ENCODE measurements around the gene MIPEP. TPM values are rescaled to one million over a fixed set of nuclear protein-coding genes. Genes with fewer than 3 reads are reported as not detected.

MIPEP gene
- total RNA-seq, 1 donor from 2014 or later: 13.0 TPM

DNA sequence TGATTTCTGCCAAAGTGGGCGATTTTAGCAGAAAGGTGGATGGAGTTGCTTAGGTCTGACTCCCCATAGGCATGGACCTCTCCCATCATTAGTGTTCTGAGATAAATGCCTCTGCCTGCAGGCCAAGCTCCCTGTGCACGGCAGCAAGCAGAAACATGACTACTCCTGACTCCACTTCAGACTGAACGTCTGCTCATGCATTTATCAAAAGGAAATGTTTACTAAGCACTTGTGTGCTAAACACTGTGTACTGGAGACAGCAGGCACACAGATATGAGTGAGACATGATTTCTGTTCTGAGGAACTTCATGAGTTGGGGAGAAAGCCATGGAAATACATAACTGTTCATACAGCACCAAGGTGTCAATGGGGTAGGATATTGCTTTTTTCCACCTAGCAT is 149.6 kb downstream of the MIPEP start:
- H2AFZ ChIP-seq (ENCODE audit: low read depth, low read length): no peak overlapping the region
- no peak overlapping the region for H3K9ac ChIP-seq (ENCODE audit: low read length)
- H3K27ac ChIP-seq (ENCODE audit: low read depth, low read length): no peak overlapping the region
- FAIRE-seq (no peak), DNase-seq (ENCODE audit: low read depth) (no peak)
- H3K9me3 ChIP-seq (ENCODE audit: insufficient read depth, low read depth, low read length): no peaks in the 10 kb centered on the region
- no peaks in the 10 kb centered on the region for H3K9me3 Mint-ChIP-seq (ENCODE audit: unreplicated experiment)
- H3K36me3 Mint-ChIP-seq (ENCODE audit: low read depth, unreplicated experiment): no peaks in the 10 kb centered on the region
- H3K27ac Mint-ChIP-seq (ENCODE audit: unreplicated experiment): no peak overlapping the region
- peaks cover 18% of the 10 kb centered on the region for H3K4me1 Mint-ChIP-seq (ENCODE audit: low read depth, unreplicated experiment)
- H3K36me3 ChIP-seq (ENCODE audit: insufficient read depth, low read length): no peaks in the 10 kb centered on the region
- H4K20me1 ChIP-seq (ENCODE audit: insufficient read depth, low read length): no peaks in the 10 kb centered on the region
- TF ChIP-seq CTCF (IDR thresholded peaks at IDR 0.05; ENCODE audit: insufficient read depth, low read depth, low read length) (no peak), EZH2 (IDR thresholded peaks at IDR 0.05; ENCODE audit: insufficient read depth, low read length) (no peak)
- H3K27me3 Mint-ChIP-seq (ENCODE audit: low read depth, unreplicated experiment): no peaks in the 10 kb centered on the region
- no peak overlapping the region for H3K4me2 ChIP-seq (ENCODE audit: low read length)
- H3K27me3 ChIP-seq (ENCODE audit: insufficient read depth, low read length): no peaks in the 10 kb centered on the region
- H3K4me3 ChIP-seq (ENCODE audit: insufficient read depth, low read depth, low read length): no peak overlapping the region
- H3K4me3 Mint-ChIP-seq (ENCODE audit: unreplicated experiment): no peak overlapping the region
- H3K4me1 ChIP-seq (ENCODE audit: insufficient read depth, low read length): no peaks in the 10 kb centered on the region
- H3K79me2 ChIP-seq (ENCODE audit: insufficient read depth, low read length): no peaks in the 10 kb centered on the region

GRCh38 chr13:23736541-23736940 is 152.7 kb downstream of the MIPEP start:
- DNase-seq (ENCODE audit: low read depth) (no peak), FAIRE-seq (no peak)
- H3K4me1 ChIP-seq (ENCODE audit: insufficient read depth, low read length): no peaks in the 10 kb centered on the region
- H3K36me3 ChIP-seq (ENCODE audit: insufficient read depth, low read length): no peaks in the 10 kb centered on the region
- H3K4me3 ChIP-seq (ENCODE audit: insufficient read depth, low read depth, low read length): no peak overlapping the region
- H3K4me2 ChIP-seq (ENCODE audit: low read length): no peak overlapping the region
- Mint-ChIP-seq H3K4me3 (ENCODE audit: unreplicated experiment) (no peak overlapping the region), H3K9me3 (ENCODE audit: unreplicated experiment) (no peaks in the 10 kb centered on the region), H3K4me1 (ENCODE audit: low read depth, unreplicated experiment) (no peaks in the 10 kb centered on the region), H3K27me3 (ENCODE audit: low read depth, unreplicated experiment) (no peaks in the 10 kb centered on the region), H3K27ac (ENCODE audit: unreplicated experiment) (no peak overlapping the region), H3K36me3 (ENCODE audit: low read depth, unreplicated experiment) (no peaks in the 10 kb centered on the region)
- H4K20me1 ChIP-seq (ENCODE audit: insufficient read depth, low read length): no peaks in the 10 kb centered on the region
- no peak overlapping the region for H2AFZ ChIP-seq (ENCODE audit: low read depth, low read length)
- no peaks in the 10 kb centered on the region for H3K27me3 ChIP-seq (ENCODE audit: insufficient read depth, low read length)
- no peaks in the 10 kb centered on the region for H3K9me3 ChIP-seq (ENCODE audit: insufficient read depth, low read depth, low read length)
- H3K79me2 ChIP-seq (ENCODE audit: insufficient read depth, low read length): no peaks in the 10 kb centered on the region
- no peak overlapping the region for H3K9ac ChIP-seq (ENCODE audit: low read length)
- TF ChIP-seq CTCF (IDR thresholded peaks at IDR 0.05; ENCODE audit: insufficient read depth, low read depth, low read length) (no peak), EZH2 (IDR thresholded peaks at IDR 0.05; ENCODE audit: insufficient read depth, low read length) (no peak)
- H3K27ac ChIP-seq (ENCODE audit: low read depth, low read length): no peak overlapping the region

DNA sequence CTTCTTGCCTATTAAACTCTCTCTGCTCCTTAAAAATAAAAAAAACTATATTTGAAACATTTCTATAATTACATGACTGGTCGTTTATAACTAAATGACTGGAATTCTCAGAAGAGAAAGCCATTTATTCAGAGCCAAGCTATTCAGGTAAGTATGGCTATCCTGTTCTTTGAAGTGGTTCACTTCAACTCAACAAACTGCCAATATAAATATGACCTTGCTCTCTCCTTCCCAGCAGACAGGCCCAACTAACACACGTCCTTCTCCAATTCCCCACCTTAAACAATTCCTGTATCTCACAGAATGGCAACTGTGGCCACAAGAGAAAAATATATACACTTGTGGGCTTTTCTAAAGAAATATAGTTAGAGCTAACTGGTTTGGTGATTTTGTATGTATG is 153.9 kb downstream of the MIPEP start:
- FAIRE-seq: no peak

More for the DNA sequence above, 153.9 kb downstream of the MIPEP start:
- Histone ChIP-seq H2AFZ (ENCODE audit: low read depth, low read length) (no peak overlapping the region), H3K4me1 (ENCODE audit: insufficient read depth, low read length) (no peaks in the 10 kb centered on the region), H3K27ac (ENCODE audit: low read depth, low read length) (no peak overlapping the region), H4K20me1 (ENCODE audit: insufficient read depth, low read length) (no peaks in the 10 kb centered on the region), H3K79me2 (ENCODE audit: insufficient read depth, low read length) (no peaks in the 10 kb centered on the region), H3K36me3 (ENCODE audit: insufficient read depth, low read length) (no peaks in the 10 kb centered on the region), H3K4me3 (ENCODE audit: insufficient read depth, low read depth, low read length) (no peak overlapping the region), H3K27me3 (ENCODE audit: insufficient read depth, low read length) (no peaks in the 10 kb centered on the region), H3K4me2 (ENCODE audit: low read length) (no peak overlapping the region), H3K9me3 (ENCODE audit: insufficient read depth, low read depth, low read length) (no peaks in the 10 kb centered on the region), H3K9ac (ENCODE audit: low read length) (no peak overlapping the region)
- DNase-seq (ENCODE audit: low read depth): no peak
- H3K27me3 Mint-ChIP-seq (ENCODE audit: low read depth, unreplicated experiment): no peaks in the 10 kb centered on the region
- no peak overlapping the region for H3K27ac Mint-ChIP-seq (ENCODE audit: unreplicated experiment)
- H3K36me3 Mint-ChIP-seq (ENCODE audit: low read depth, unreplicated experiment): no peaks in the 10 kb centered on the region
- no peaks in the 10 kb centered on the region for H3K9me3 Mint-ChIP-seq (ENCODE audit: unreplicated experiment)
- no peak overlapping the region for H3K4me3 Mint-ChIP-seq (ENCODE audit: unreplicated experiment)
- TF ChIP-seq EZH2 (IDR thresholded peaks at IDR 0.05; ENCODE audit: insufficient read depth, low read length) (no peak), CTCF (IDR thresholded peaks at IDR 0.05; ENCODE audit: insufficient read depth, low read depth, low read length) (no peak)
- H3K4me1 Mint-ChIP-seq (ENCODE audit: low read depth, unreplicated experiment): no peaks in the 10 kb centered on the region
